ENCODE data around the gene VWA5B1. TPM values are rescaled to one million over a fixed set of nuclear protein-coding genes. Genes with fewer than 3 reads are reported as not detected.

The VWA5B1 gene
- total RNA-seq, 1 donor from 2014 or later: not detected

- Histone ChIP-seq H3K9me3 (no peaks in the 10 kb centered on the region), H3K27me3 (no peaks in the 10 kb centered on the region), H3K4me3 (no peak overlapping the region), H3K27ac (no peak overlapping the region), H3K4me1 (no peaks in the 10 kb centered on the region), H3K36me3 (no peaks in the 10 kb centered on the region)
- intact Hi-C loops (cut with DNase I): no loop called here
- TF ChIP-seq CTCF (IDR thresholded peaks at IDR 0.05): no peak
- no peak for DNase-seq (ENCODE audit: low spot score in 2 of 2)
Observed at GRCh38 chr1:20355828-20356735, 65.4 kb downstream of the VWA5B1 start.

GRCh38 chr1:20356850-20357459, 66.3 kb downstream of the VWA5B1 start:
- H3K4me1 ChIP-seq: no peaks in the 10 kb centered on the region
- intact Hi-C loops (cut with DNase I): no loop called here
- H3K27ac ChIP-seq: no peak overlapping the region
- H3K27me3 ChIP-seq: no peaks in the 10 kb centered on the region
- H3K4me3 ChIP-seq: no peak overlapping the region
- no peak for DNase-seq (ENCODE audit: low spot score in 2 of 2)
- no peaks in the 10 kb centered on the region for H3K9me3 ChIP-seq
- H3K36me3 ChIP-seq: no peaks in the 10 kb centered on the region
- no peak for TF ChIP-seq CTCF (IDR thresholded peaks at IDR 0.05)

GRCh38 chr1:20357796-20358195, 67.1 kb downstream of the VWA5B1 start:
- H3K36me3 ChIP-seq: no peaks in the 10 kb centered on the region
- no peak for DNase-seq (ENCODE audit: low spot score in 2 of 2)
- no peak overlapping the region for H3K27ac ChIP-seq
- TF ChIP-seq CTCF (IDR thresholded peaks at IDR 0.05): no peak
- no peak overlapping the region for H3K4me3 ChIP-seq
- H3K4me1 ChIP-seq: no peaks in the 10 kb centered on the region
- no peaks in the 10 kb centered on the region for H3K9me3 ChIP-seq
- no peaks in the 10 kb centered on the region for H3K27me3 ChIP-seq
- intact Hi-C loops (cut with DNase I): no loop called here

- intact Hi-C loops (cut with DNase I): no loop called here
- peak overlapping the region in 1 of 2 donors; percentile 18 for H3K4me3 ChIP-seq
- TF ChIP-seq CTCF (IDR thresholded peaks at IDR 0.05): no peak
- H3K27me3 ChIP-seq: no peaks in the 10 kb centered on the region
- no peaks in the 10 kb centered on the region for H3K36me3 ChIP-seq
- H3K4me1 ChIP-seq: no peaks in the 10 kb centered on the region
- H3K9me3 ChIP-seq: no peaks in the 10 kb centered on the region
- DNase-seq (ENCODE audit: low spot score in 2 of 2): no peak
- no peak overlapping the region for H3K27ac ChIP-seq
Observed at GRCh38 chr1:20358761-20359263, 68.1 kb downstream of the VWA5B1 start.

- DNase-seq (ENCODE audit: low spot score in 2 of 2): no peak
- no peaks in the 10 kb centered on the region for H3K27me3 ChIP-seq
- intact Hi-C loops (cut with DNase I): loop anchor here (5.0 kb wide), 1 partner anchor 133 kb away; no protein-coding TSS in a partner anchor
- H3K4me3 ChIP-seq: no peak overlapping the region
- no peak for TF ChIP-seq CTCF (IDR thresholded peaks at IDR 0.05)
- no peaks in the 10 kb centered on the region for H3K9me3 ChIP-seq
- H3K36me3 ChIP-seq: no peaks in the 10 kb centered on the region
- H3K27ac ChIP-seq: no peak overlapping the region
- H3K4me1 ChIP-seq: no peaks in the 10 kb centered on the region
Observed at GRCh38 chr1:20359451-20360330, 69.0 kb downstream of the VWA5B1 start.

Measured in ascending aorta (tissue), 2 donors.